Measurements from ENCODE around the gene SGMS1.

Gene SGMS1

DNA sequence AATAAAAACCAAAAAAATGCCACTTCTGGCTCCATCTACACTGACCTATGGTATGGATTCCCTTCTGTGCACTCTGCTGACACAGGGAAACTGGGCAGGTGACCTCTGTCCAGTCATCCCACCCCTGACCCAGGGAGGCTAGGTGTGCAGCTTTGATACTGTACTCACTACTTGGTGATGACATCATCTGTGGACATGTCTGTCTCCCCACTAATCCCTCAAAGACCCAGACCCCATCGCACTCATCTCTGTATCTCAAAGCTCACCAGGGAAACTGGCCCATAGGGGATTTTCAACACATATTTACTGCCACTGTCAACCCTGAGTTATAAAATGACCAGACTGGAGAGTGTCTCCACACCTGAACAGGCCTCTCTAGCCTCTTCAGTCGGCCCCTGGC, 10.6 kb downstream of the SGMS1 start:
- DNase-seq (ENCODE audit: low spot score): no peak

GRCh38 chr10:50610368-50610767, 13.4 kb downstream of the SGMS1 start:
- no peak for DNase-seq (ENCODE audit: low spot score)

GRCh38 chr10:50607356-50607925, 16.3 kb downstream of the SGMS1 start:
- no peak for DNase-seq (ENCODE audit: low spot score)

DNA sequence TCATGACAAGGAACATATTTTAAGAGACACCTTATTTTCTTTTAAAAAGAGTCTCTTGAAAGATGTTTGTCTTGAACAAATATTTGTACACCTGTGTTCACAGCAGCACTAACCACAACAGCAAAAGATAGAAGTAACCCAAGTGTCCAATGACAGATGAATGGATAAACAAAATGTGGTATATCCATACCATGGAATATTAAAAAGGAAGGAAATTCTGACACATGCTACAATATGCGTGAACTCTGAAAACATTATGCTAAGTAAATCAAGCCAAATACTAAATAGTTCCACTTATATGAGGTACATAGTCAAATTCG, 17.8 kb downstream of the SGMS1 start:
- no peak for DNase-seq (ENCODE audit: low spot score)

GRCh38 chr10:50605269-50605950, 18.3 kb downstream of the SGMS1 start:
- peak; percentile 77 for DNase-seq (ENCODE audit: low spot score)

DNA sequence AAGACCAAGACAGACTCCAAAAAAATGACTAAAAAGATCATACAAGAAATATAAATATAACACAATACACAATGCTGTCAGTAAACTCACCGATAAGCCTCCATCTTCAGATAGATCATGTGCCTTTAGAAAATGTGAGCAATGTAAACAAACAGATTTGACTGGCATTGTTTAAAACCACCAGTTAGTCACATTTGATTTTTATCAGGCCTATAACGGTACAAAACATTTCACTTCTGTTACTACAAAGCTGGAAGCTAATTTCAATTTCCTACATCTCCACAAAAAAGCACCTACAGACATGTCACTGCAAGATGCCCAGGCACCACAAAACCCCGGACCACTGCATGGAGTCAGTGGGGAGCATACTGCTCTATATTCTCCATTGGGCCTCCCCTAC, 18.9 kb downstream of the SGMS1 start:
- no peak for DNase-seq (ENCODE audit: low spot score)

DNA sequence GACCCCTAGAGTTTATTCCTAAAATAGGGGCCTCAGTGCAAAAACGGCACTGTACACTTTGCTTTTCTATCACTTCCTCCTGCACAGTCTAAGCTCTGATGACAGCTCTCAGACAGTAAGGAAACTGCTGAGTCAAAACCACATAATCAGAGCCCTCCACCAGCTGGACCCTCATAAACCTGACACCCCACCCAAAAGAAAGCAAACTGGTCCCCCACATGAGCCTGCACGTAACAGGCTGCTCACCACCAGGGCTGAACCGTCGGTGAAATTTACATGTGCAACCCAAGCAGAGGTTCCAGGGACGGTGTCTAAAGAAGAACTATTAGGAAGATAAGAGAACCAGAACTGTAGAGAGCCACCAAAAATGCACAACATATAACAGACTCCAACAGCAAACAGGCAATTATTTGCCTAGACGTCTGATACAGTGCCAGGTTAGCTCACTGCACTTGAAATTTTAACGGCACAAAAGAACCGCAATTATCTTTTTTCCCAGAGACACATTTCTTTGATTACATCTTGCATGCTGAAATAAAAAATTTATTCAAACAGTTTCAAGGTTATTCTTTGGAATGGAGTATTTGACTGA, 19.6 kb downstream of the SGMS1 start:
- peak; percentile 29 for DNase-seq (ENCODE audit: low spot score)

DNA sequence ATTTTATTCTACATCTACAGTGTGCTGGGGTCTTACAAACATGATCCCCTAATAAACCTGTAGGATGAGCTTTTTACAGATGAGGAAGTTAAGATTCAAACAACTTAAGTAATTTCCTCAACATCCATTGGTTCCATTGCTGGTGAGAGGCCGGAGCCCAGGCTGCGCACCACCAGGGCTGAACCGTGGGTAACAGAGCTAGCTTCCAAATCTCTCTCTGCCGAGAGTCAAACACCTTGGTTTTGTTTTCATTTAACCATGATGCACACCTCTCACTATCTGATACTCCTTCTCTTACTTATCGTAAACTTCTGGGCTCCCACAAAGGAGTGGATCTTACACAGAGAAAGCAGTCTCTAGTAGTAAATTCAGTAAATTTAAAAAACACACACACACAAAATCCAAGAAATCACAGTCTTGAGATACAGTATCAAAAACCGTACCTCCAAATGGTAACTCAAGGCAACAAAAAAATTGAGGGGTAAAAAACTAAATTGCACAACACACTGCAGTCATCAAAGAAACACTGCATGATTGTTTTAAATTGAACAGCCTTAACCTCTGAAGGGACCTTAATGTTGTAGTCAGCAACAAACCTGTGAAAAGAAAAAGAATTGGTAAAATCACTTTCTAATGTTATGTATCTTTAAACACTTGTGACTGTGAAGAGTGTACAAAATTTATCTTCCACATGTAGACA, 20.5 kb downstream of the SGMS1 start:
- no peak for DNase-seq (ENCODE audit: low spot score)

DNA sequence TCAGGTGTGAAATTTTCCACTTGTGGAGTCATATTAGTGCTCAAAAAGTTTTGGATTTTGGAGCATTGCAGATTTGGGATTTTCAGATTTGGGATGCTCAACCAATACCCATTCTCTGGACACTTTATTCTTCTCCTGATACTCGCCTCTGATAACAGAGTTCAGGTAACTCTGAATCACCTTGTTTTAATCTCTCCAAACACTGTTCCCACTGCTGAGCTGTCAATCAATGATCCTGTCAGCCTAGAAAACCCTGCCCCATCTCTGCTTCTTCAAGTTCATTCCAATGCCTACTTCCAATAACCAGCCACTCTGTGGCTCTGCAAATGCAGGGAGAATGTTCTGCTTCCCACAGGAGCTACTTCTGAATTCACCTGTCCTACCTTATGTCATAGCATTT, 21.8 kb downstream of the SGMS1 start:
- no peak for DNase-seq (ENCODE audit: low spot score)

DNA sequence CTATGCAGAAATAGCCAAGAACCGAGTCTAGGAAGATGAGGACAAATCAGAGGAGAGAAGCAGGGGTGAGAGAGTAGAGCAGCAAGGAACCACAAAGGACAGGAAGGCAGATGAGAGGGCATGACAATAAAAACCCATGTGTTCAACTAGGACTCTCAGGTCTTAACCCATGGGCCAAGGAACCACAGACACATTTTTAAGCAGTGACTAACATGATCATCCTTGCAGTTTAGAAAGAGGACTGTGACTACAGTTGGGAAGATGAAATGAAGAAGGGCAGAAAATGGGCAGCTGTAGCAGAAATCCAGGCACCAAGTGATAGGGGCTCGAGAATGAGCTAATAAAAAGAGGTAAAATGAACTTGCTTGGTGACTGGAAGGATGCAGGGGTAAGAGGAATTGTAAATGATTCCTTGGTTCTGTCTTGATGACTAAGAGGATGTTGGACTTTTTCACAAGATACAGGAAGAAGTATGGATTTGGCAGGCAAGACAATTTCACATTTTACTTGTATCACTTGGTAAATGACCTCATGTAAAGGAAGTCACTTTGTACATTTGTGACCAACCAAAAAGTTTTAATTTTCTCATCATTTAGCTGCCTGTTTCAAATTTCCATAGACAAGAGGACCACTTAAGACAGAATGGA, 22.8 kb downstream of the SGMS1 start:
- peak; percentile 41 for DNase-seq (ENCODE audit: low spot score)

DNA sequence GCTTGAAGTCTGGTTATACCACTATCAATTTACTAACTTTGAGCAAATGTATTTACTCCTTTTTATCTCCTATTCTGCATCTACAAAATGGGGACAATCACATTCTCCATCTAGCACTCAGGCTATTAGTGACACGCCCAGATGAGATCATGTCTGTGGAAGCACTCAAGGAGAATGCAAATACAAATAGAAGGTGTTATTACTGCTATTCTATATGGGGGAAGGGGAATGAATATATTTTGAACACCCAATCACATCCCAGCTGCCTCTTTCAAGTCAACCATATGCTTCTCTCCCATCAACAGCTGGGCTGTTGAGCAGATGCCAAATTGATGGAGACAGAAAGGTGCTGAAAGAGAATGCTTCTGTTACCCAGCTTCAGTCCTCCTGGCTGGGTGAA, 23.5 kb downstream of the SGMS1 start:
- DNase-seq (ENCODE audit: low spot score): no peak

DNA sequence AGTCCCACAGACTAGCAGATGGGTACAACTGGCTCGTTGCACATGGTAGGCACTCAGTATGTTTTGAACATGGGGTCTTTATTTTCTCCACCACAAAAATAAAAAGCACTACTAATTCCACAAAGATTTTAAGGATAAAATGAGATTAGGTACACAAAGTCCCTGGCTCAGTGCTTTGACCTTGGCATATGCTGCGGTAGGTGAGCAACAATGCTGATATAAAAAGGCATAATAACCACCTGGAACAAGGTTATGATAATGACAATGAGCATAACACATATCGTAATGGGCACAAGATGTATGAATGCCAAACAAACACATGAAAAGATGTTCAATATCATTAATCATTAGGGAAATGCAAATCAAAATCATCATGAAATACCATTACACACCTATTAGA, 26.9 kb downstream of the SGMS1 start:
- DNase-seq (ENCODE audit: low spot score): no peak

DNA sequence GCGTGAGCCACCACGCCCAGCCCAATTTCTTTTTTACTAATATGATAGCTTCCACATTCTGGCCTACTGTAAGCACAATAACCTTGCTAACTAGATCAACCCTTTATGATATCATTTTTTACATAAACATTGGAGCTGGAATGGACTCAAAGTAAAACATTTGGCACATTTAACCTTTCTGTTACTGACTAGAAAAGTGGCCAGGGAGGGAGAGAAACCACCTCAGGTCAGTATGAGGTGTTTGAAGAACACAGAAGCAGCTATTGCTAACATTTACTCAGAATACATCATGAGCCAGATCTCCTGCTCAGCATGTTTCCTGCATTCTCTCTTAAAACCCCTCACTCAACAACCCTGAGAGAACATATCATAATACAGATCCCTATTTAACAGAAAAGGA, 27.3 kb downstream of the SGMS1 start:
- DNase-seq (ENCODE audit: low spot score): no peak

- DNase-seq (ENCODE audit: low spot score): no peak
These were observed 28.0 kb downstream of the SGMS1 start for GRCh38 chr10:50595785-50596184.

GRCh38 chr10:50593523-50594376, 30.0 kb downstream of the SGMS1 start:
- DNase-seq (ENCODE audit: low spot score): peak; percentile 55

DNA sequence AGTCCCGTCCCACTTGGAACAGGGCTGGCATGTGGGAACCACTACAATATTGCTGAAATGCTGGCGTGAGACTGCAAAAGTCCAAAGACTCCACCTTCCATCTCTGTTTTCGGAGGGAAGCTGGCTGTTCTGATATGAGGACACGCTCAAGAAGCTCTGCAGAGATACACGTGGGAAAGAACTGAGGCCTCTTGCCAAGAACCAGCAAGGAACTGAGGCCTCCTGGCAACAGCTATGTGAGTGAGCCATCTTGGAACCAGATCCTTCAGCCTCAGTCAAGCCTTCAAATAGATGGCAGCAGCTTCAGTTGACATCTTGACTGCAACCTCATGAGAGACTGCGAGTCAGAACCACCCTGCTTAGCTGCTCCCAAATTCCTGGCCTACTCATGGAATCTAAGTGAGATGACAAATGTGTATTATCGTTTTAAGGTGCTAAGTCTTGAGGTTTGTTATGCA, 30.8 kb downstream of the SGMS1 start:
- no peak for DNase-seq (ENCODE audit: low spot score)

DNA sequence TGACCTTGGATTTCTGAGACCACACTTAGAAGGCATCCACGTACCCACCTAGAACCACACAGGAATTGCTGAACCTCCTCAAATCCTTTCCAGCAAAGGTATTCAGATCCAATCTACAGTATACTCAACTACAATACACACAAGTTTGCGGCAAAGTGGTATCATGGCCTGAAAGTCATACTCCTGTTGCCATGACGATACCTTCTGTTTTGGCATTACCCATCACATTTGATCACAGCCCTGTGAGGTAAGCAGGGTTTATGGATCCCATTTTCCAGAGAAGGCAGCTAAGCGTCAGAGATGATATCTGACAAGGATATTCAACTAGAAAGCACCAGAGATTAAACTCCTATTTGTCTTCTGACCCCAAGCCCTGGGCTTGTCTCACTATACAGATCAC, 32.8 kb downstream of the SGMS1 start:
- no peak for DNase-seq (ENCODE audit: low spot score)

- DNase-seq (ENCODE audit: low spot score): no peak
These were observed 37.0 kb downstream of the SGMS1 start for GRCh38 chr10:50586740-50587088.

- DNase-seq (ENCODE audit: low spot score): peak; percentile 74
These were observed 37.6 kb downstream of the SGMS1 start for GRCh38 chr10:50585921-50586739.

GRCh38 chr10:50582766-50583762, 40.7 kb downstream of the SGMS1 start:
- DNase-seq (ENCODE audit: low spot score): no peak
